ENCODE data around the gene CAMK1D. TPM values are rescaled to one million over a fixed set of nuclear protein-coding genes. Genes with fewer than 3 reads are reported as not detected.
A peak's percentile ranks its signal among the peaks of the same experiment; 100 is the strongest.

The CAMK1D gene
- total RNA-seq, 1 donor from 2014 or later = 7.6 TPM

DNA sequence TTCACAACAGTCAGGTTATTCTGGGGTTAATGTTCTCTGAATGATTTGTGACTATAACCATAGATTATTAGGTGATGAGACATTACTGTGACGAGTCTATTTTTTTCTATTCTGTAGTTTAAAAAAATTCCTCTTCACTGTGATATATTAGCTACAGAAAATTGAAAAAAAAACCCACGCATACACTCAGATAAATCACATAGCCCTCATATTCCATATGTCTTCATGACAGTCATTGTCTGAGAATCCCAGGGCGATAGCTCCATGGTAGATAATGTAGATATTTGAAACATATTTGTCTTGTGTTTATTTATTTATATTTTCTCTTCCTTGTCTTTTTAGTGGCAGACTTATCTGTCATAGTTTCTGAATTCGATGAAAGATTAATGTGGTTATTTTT lies 110.0 kb downstream of the CAMK1D start:
- DNase-seq (ENCODE audit: low spot score in 2 of 2, unreplicated experiment in 2 of 2) = no peak
- Mint-ChIP-seq H3K4me3 (peak overlapping the region; percentile 43), H3K27me3 (ENCODE audit: low read depth) (no peaks in the 10 kb centered on the region), H3K9me3 (no peaks in the 10 kb centered on the region), H3K4me1 (peaks cover 13% of the 10 kb centered on the region), H3K27ac (peak overlapping the region; percentile 79), H3K36me3 (no peaks in the 10 kb centered on the region)
- TF ChIP-seq CTCF (IDR thresholded peaks at IDR 0.05; ENCODE audit: unreplicated experiment) = no peak

DNA sequence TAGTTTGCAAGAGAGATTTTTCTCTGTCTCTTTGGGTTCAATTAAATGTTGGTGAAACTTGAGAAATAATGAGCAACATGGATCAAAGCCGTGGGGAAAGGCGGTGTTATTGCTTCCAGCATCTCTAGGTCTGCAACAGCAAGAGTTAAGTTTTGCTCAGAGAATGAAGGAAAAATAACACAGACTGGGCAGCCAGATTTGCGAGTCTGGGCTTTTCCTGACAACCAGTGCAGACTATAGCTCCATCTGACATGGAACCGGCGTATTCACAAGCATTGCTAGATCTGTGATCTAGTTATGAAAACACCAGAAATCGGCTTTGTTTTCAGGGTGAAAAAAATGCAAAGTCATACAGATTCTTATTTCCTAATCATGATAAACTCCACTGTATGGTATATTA lies 110.4 kb downstream of the CAMK1D start:
- DNase-seq (ENCODE audit: low spot score in 2 of 2, unreplicated experiment in 2 of 2) = no peak
- Mint-ChIP-seq H3K4me1 (peaks cover 13% of the 10 kb centered on the region), H3K9me3 (no peaks in the 10 kb centered on the region), H3K27ac (peak overlapping the region; percentile 79), H3K4me3 (peak overlapping the region; percentile 43), H3K27me3 (ENCODE audit: low read depth) (no peaks in the 10 kb centered on the region), H3K36me3 (no peaks in the 10 kb centered on the region)
- no peak for TF ChIP-seq CTCF (IDR thresholded peaks at IDR 0.05; ENCODE audit: unreplicated experiment)

- H3K4me1 Mint-ChIP-seq = peaks cover 8% of the 10 kb centered on the region
- no peak overlapping the region for H3K4me3 Mint-ChIP-seq
- DNase-seq (ENCODE audit: low spot score in 2 of 2, unreplicated experiment in 2 of 2) = no peak
- no peaks in the 10 kb centered on the region for H3K27me3 Mint-ChIP-seq (ENCODE audit: low read depth)
- no peaks in the 10 kb centered on the region for H3K36me3 Mint-ChIP-seq
- no peaks in the 10 kb centered on the region for H3K9me3 Mint-ChIP-seq
- no peak for TF ChIP-seq CTCF (IDR thresholded peaks at IDR 0.05; ENCODE audit: unreplicated experiment)
- no peak overlapping the region for H3K27ac Mint-ChIP-seq
Observed at GRCh38 chr10:12463459-12463838, 114.1 kb downstream of the CAMK1D start.

DNA sequence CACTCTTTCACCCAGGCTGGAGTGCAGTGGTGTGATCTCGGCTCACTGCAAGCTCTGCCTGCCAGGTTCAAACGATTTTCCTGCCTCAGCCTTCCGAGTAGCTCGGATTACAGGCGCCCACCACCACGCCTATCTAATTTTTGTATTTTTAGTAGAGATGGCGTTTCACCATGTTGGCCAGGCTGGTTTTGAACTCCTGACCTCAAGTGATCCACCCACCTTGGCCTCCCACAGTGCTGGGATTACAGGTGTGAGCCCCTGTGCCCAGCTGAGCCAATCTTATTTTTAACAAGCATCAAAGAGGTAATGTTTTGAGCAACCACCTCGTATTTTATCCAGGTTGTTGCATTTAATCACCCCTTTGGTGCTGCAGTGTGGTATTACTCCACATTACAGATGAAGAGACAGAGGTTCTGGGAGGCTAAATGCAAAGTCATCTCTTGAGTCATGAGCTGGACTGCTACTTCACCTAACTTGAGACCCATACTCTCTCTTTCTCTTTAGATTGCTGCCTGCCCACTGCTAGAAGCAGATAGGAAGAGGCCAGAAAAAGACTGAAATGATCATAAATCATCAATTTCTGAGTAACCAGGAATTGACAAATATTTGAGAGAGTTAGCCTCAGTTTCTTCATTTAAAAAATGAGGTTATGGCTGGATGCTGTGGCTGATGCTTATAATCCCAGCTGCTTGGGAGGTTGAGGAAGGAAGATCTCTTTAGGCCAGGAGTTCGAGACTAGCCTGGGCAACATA lies 116.2 kb downstream of the CAMK1D start:
- no peak overlapping the region for H3K27ac Mint-ChIP-seq
- no peak for TF ChIP-seq CTCF (IDR thresholded peaks at IDR 0.05; ENCODE audit: unreplicated experiment)
- no peak for DNase-seq (ENCODE audit: low spot score in 2 of 2, unreplicated experiment in 2 of 2)
- H3K27me3 Mint-ChIP-seq (ENCODE audit: low read depth) = no peaks in the 10 kb centered on the region
- H3K9me3 Mint-ChIP-seq = no peaks in the 10 kb centered on the region
- H3K36me3 Mint-ChIP-seq = no peaks in the 10 kb centered on the region
- no peak overlapping the region for H3K4me3 Mint-ChIP-seq
- H3K4me1 Mint-ChIP-seq = no peaks in the 10 kb centered on the region

GRCh38 chr10:12466704-12467305 lies 117.5 kb downstream of the CAMK1D start:
- no peak for DNase-seq (ENCODE audit: low spot score in 2 of 2, unreplicated experiment in 2 of 2)
- Mint-ChIP-seq H3K27me3 (ENCODE audit: low read depth) (peaks cover 4% of the 10 kb centered on the region), H3K4me3 (no peak overlapping the region), H3K27ac (no peak overlapping the region), H3K4me1 (no peaks in the 10 kb centered on the region), H3K36me3 (no peaks in the 10 kb centered on the region), H3K9me3 (no peaks in the 10 kb centered on the region)
- TF ChIP-seq CTCF (IDR thresholded peaks at IDR 0.05; ENCODE audit: unreplicated experiment) = no peak

Data from mesothelial cell of epicardium (in vitro differentiated cells).